ENCODE measurements around the gene ADGRL1. TPM values are rescaled to one million over a fixed set of nuclear protein-coding genes. Genes with fewer than 3 reads are reported as not detected.

Gene ADGRL1
- total RNA-seq, 1 experiment from 2014 or later, result 88.6 TPM

DNA sequence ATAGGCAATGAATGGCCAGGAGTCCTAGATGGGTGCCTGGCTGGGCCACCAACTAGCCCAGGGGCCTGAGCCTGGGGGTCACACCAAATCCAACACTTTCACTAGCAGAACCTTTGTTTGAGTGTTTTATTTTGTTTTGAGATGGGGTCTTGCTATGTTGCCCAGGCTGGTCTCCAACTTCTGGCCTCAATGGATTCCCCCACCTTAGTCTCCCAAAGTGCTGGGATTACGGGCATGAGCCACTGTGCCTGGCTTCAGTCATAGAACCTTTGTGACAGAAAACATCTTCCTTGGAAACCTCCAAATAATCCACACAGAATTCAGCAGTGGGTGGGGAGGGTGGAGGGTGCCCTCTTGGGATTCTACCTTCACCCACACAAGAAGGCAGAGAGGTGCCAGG, 94.5 kb downstream of the ADGRL1 start:
- Histone ChIP-seq H3K4me1 (ENCODE audit: control insufficient read depth in 1 of 2, insufficient read depth in 2 of 2, low read length in 2 of 2) (peaks cover 22 to 33% of the 10 kb centered on the region in 2 experiments), H4K20me1 (ENCODE audit: insufficient read depth) (no peaks in the 10 kb centered on the region), H3K4me2 (ENCODE audit: low read length) (no peak overlapping the region), H2AFZ (ENCODE audit: low read depth, low read length, poor library complexity, severe bottlenecking) (no peak overlapping the region), H3K9me3 (ENCODE audit: control insufficient read depth in 1 of 2, insufficient read depth in 1 of 2, low read depth in 1 of 2, low read length in 2 of 2) (no peaks in the 10 kb centered on the region), H3K4me3 (replicated peaks in 1 of 2; ENCODE audit: low read depth in 1 of 2, low read length in 2 of 2) (no peak overlapping the region), H3K36me3 (ENCODE audit: control insufficient read depth in 1 of 2, insufficient read depth in 2 of 2, low read length in 2 of 2) (no peaks in the 10 kb centered on the region; a peak in 1 of 4 replicates), H3K9me2 (ENCODE audit: insufficient read depth) (no peaks in the 10 kb centered on the region), H3K9ac (ENCODE audit: low read length) (no peak overlapping the region), H3K79me2 (ENCODE audit: insufficient read depth, low read length) (peaks cover 21% of the 10 kb centered on the region), H3K27me3 (ENCODE audit: insufficient read depth, low read length) (no peaks in the 10 kb centered on the region), H3K27ac (ENCODE audit: low read depth, low read length) (no peak overlapping the region)
- ChIA-PET POLR2A (no interaction called here), CTCF (no interaction called here), RAD21 (ENCODE audit: low non-redundant PET in 1 of 2, low total read pairs in 2 of 2, uncharacterized antibody in 2 of 2, unreplicated experiment in 2 of 2) (no interaction called here)
- TF ChIP-seq ZNF274 (IDR thresholded peaks at IDR 0.05; ENCODE audit: low read depth, low read length), result no peak
- TF ChIP-seq EGR1 (IDR thresholded peaks at IDR 0.05; ENCODE audit: low read depth), result no peak
- TF ChIP-seq SP1 (IDR thresholded peaks at IDR 0.05; ENCODE audit: low read depth), result no peak
- TF ChIP-seq ELF1 (IDR thresholded peaks at IDR 0.05; ENCODE audit: borderline replicate concordance, low read depth), result no peak
- TF ChIP-seq EZH2phosphoT487 (IDR thresholded peaks at IDR 0.05; ENCODE audit: borderline replicate concordance), result no peak
- TF ChIP-seq CEBPB (IDR thresholded peaks at IDR 0.05; ENCODE audit: low read depth), result no peak
- TF ChIP-seq, protein P1, sequence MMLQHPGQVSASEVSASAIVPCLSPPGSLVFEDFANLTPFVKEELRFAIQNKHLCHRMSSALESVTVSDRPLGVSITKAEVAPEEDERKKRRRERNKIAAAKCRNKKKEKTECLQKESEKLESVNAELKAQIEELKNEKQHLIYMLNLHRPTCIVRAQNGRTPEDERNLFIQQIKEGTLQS (IDR thresholded peaks at IDR 0.05), result no peak
- DNase-seq (ENCODE audit: low read depth, low spot score) (no peak), ATAC-seq (no peak)
- intact Hi-C loops (cut with micrococcal nuclease), result loop anchor here (5.0 kb wide), 1 partner anchor 39 kb away; the partner anchor contains the start of gene MISP3
- BruUV-seq (replicated peaks), result no TSS peak

DNA sequence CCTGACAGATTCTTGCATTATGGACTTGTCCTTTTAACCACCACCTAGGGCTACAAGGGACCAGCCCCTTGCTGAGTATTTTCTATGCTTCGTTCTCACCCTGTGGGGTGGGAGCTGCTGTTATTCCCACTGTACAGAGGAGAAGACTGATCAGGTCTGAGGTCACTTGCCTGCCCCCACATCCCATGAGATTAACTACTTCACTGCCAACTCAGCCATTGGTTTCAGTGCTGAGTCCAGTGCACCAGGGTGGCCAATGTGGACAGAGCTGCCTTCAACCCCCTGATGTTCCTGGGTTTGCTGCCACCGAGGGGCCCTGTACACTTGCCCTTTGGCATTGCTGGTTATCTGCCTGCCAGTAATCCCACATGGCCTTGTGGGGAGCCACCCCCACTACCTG, 95.3 kb downstream of the ADGRL1 start:
- ATAC-seq (no peak), DNase-seq (ENCODE audit: low read depth, low spot score) (no peak)
- no peaks in the 10 kb centered on the region for H3K9me2 ChIP-seq (ENCODE audit: insufficient read depth)
- RAD21 ChIA-PET (ENCODE audit: low non-redundant PET in 1 of 2, low total read pairs in 2 of 2, uncharacterized antibody in 2 of 2, unreplicated experiment in 2 of 2), result no interaction called here
- intact Hi-C loops (cut with micrococcal nuclease), result loop anchor here (5.0 kb wide), 1 partner anchor 38 kb away; the partner anchor contains the start of gene MISP3
- POLR2A ChIA-PET, result no interaction called here
- no peaks in the 10 kb centered on the region for H3K27me3 ChIP-seq (ENCODE audit: insufficient read depth, low read length)
- no peak overlapping the region for H3K27ac ChIP-seq (ENCODE audit: low read depth, low read length)
- H3K9me3 ChIP-seq (ENCODE audit: control insufficient read depth in 1 of 2, insufficient read depth in 1 of 2, low read depth in 1 of 2, low read length in 2 of 2), result no peaks in the 10 kb centered on the region
- peaks cover 22 to 27% of the 10 kb centered on the region in 2 experiments for H3K4me1 ChIP-seq (ENCODE audit: control insufficient read depth in 1 of 2, insufficient read depth in 2 of 2, low read length in 2 of 2)
- H3K4me2 ChIP-seq (ENCODE audit: low read length), result no peak overlapping the region
- no peak overlapping the region for H3K4me3 ChIP-seq (replicated peaks in 1 of 2; ENCODE audit: low read depth in 1 of 2, low read length in 2 of 2)
- no peak overlapping the region for H2AFZ ChIP-seq (ENCODE audit: low read depth, low read length, poor library complexity, severe bottlenecking)
- no peak overlapping the region for H3K9ac ChIP-seq (ENCODE audit: low read length)
- peaks cover 0 to 2% of the 10 kb centered on the region in 2 experiments; a peak in 1 of 4 replicates for H3K36me3 ChIP-seq (ENCODE audit: control insufficient read depth in 1 of 2, insufficient read depth in 2 of 2, low read length in 2 of 2)
- TF ChIP-seq EGR1 (IDR thresholded peaks at IDR 0.05; ENCODE audit: low read depth), result no peak
- no peak for TF ChIP-seq POLR2AphosphoS5 (IDR thresholded peaks at IDR 0.05; ENCODE audit: low read depth, low read length)
- TF ChIP-seq, protein P2, sequence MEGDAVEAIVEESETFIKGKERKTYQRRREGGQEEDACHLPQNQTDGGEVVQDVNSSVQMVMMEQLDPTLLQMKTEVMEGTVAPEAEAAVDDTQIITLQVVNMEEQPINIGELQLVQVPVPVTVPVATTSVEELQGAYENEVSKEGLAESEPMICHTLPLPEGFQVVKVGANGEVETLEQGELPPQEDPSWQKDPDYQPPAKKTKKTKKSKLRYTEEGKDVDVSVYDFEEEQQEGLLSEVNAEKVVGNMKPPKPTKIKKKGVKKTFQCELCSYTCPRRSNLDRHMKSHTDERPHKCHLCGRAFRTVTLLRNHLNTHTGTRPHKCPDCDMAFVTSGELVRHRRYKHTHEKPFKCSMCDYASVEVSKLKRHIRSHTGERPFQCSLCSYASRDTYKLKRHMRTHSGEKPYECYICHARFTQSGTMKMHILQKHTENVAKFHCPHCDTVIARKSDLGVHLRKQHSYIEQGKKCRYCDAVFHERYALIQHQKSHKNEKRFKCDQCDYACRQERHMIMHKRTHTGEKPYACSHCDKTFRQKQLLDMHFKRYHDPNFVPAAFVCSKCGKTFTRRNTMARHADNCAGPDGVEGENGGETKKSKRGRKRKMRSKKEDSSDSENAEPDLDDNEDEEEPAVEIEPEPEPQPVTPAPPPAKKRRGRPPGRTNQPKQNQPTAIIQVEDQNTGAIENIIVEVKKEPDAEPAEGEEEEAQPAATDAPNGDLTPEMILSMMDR (IDR thresholded peaks at IDR 0.05 in 2 of 3, conservative IDR thresholded peaks at IDR 0.05 in 1 of 3; ENCODE audit: borderline replicate concordance in 1 of 3, insufficient read depth in 1 of 3, low read depth in 2 of 3, low read length in 2 of 3), result no peak
- TF ChIP-seq SP1 (IDR thresholded peaks at IDR 0.05; ENCODE audit: low read depth), result no peak
- no peaks in the 10 kb centered on the region for H4K20me1 ChIP-seq (ENCODE audit: insufficient read depth)
- no TSS peak for BruUV-seq (replicated peaks)
- peaks cover 17% of the 10 kb centered on the region for H3K79me2 ChIP-seq (ENCODE audit: insufficient read depth, low read length)
- CTCF ChIA-PET, result no interaction called here
